Measurements from ENCODE around the gene UNG. TPM values are rescaled to one million over a fixed set of nuclear protein-coding genes. Genes with fewer than 3 reads are reported as not detected.

UNG gene
- total and polyA plus RNA-seq, 2 experiments from 2014 or later, result 90.5 to 209 TPM

DNA sequence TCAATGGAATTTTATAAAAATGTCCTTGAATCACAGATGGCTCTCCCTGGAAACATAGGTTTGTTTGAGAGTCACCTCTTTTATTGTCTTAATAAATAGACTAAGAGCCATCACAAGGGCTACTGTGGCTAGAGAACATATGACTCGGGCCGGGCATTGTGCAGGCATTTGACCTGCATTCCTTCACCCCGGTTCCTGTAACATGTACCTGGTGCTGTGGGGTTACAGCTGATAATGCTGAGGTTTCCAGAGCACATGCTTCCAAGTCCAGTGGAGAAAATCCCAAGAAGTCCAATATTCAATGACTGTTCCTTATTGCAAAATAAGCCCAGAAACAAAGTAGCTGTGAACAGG lies 18.0 kb downstream of the UNG start:
- Mint-ChIP-seq H3K27me3 (ENCODE audit: insufficient read depth, low read depth, poor library complexity) (peaks cover 3% of the 10 kb centered on the region), H3K27ac (no peak overlapping the region), H3K36me3 (ENCODE audit: low read depth) (peaks cover 5% of the 10 kb centered on the region; the same call in 2 of the 3 replicates), H3K4me3 (no peak overlapping the region), H3K4me1 (peaks cover 27% of the 10 kb centered on the region), H3K9me3 (no peaks in the 10 kb centered on the region)
- H3K4me1 ChIP-seq (ENCODE audit: insufficient read depth), result peaks cover 9% of the 10 kb centered on the region; the same call in 1 of the 2 replicates
- peaks cover 6% of the 10 kb centered on the region for H3F3A ChIP-seq (replicated peaks; ENCODE audit: low read depth)
- TF ChIP-seq, protein P1, sequence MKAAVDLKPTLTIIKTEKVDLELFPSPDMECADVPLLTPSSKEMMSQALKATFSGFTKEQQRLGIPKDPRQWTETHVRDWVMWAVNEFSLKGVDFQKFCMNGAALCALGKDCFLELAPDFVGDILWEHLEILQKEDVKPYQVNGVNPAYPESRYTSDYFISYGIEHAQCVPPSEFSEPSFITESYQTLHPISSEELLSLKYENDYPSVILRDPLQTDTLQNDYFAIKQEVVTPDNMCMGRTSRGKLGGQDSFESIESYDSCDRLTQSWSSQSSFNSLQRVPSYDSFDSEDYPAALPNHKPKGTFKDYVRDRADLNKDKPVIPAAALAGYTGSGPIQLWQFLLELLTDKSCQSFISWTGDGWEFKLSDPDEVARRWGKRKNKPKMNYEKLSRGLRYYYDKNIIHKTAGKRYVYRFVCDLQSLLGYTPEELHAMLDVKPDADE (IDR thresholded peaks at IDR 0.05), result no peak
- H3K36me3 ChIP-seq (ENCODE audit: insufficient read depth), result no peaks in the 10 kb centered on the region
- no peak overlapping the region for H3K4me2 ChIP-seq
- no peaks in the 10 kb centered on the region for H3K27me3 ChIP-seq (ENCODE audit: insufficient read depth)
- no peaks in the 10 kb centered on the region for H3K79me2 ChIP-seq (replicated peaks; ENCODE audit: insufficient read depth)
- no peaks in the 10 kb centered on the region for H4K20me1 ChIP-seq (replicated peaks; ENCODE audit: insufficient read depth)
- DNase-seq (ENCODE audit: low spot score), result no peak
- H3K27ac ChIP-seq (ENCODE audit: low read depth), result no peak overlapping the region
- ATAC-seq, result no peak
- H3K9me2 ChIP-seq (ENCODE audit: insufficient read depth), result no peaks in the 10 kb centered on the region
- H3K4me3 ChIP-seq, result no peak overlapping the region
- H2AFZ ChIP-seq, result 0 out of 2 replicates have a peak overlapping the region, but pooled peaks have one; percentile 52

DNA sequence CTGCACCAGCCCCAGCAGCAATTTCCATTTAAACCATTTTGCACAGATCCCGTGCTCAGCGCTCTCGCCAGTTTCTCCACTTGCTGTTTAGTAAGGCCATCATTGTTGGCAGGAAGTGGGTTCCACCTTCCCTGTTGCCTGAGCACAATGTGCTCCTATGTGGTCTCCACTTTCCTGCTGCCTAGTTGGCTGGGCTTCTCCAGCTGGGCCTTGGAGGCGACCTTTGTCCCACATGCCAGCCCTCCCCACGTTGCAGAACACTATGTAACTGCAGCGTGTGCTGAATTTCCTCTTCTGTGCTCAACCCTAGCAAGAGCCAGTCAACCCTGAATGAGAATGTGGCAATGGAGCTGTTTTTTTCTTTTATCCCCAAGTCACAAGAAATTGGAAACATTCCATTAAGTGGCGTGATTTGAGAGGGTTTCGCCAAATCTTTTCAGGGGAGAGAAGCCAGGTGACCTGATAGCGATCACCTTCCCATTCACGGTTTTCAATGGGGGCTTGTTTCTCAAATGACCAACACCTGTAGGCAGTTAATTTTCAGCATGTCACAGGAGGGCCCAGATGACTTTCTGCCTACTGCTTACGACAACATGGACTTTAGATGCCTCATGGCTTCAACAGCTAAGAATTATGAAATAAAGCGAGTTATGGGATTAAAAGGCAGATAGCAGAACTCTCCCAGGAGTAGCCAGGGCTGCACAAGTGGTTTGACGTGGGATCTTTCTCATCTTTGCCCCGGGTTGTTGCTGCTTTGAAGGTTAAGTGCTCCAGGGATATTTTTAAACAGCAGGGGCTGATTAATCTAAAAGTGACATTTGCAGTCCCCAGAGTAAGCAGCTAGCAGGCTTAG lies 18.6 kb downstream of the UNG start, which contains the start of gene ACACB:
Gene ACACB, plus strand, starts transcription at position 830 of the 853 bp plus-strand sequence. CDS start 22,819 bp downstream, outside the sequence.
- Histone ChIP-seq H3F3A (replicated peaks; ENCODE audit: low read depth) (0 out of 2 replicates have a peak, but pooled peaks cover 5% of the 10 kb centered on the region), H4K20me1 (replicated peaks; ENCODE audit: insufficient read depth) (no peaks in the 10 kb centered on the region), H3K4me1 (ENCODE audit: insufficient read depth) (peaks cover 5% of the 10 kb centered on the region; the same call in 1 of the 2 replicates), H3K27ac (ENCODE audit: low read depth) (no peak within 1 kb of the TSS), H2AFZ (peak within 1 kb of the TSS; percentile 52; the same call in 1 of the 2 replicates), H3K9me2 (ENCODE audit: insufficient read depth) (no peaks in the 10 kb centered on the region), H3K36me3 (ENCODE audit: insufficient read depth) (no peaks in the 10 kb centered on the region), H3K27me3 (ENCODE audit: insufficient read depth) (no peaks in the 10 kb centered on the region), H3K79me2 (replicated peaks; ENCODE audit: insufficient read depth) (no peaks in the 10 kb centered on the region), H3K4me2 (no peak within 1 kb of the TSS), H3K4me3 (no peak within 1 kb of the TSS)
- Mint-ChIP-seq H3K36me3 (ENCODE audit: low read depth) (no peaks in the 10 kb centered on the region), H3K4me3 (no peak within 1 kb of the TSS), H3K4me1 (peaks cover 22% of the 10 kb centered on the region), H3K27ac (peak within 1 kb of the TSS; percentile 13; the same call in 1 of the 2 replicates), H3K9me3 (no peaks in the 10 kb centered on the region), H3K27me3 (ENCODE audit: insufficient read depth, low read depth, poor library complexity) (peaks cover 3% of the 10 kb centered on the region)
- peak; percentile 5; the same call in 2 of the 3 replicates for ATAC-seq
- peak; percentile 22 for DNase-seq (ENCODE audit: low spot score)
- no peak for TF ChIP-seq POLR2AphosphoS5 (IDR thresholded peaks at IDR 0.05; ENCODE audit: low read depth)
- no peak for TF ChIP-seq STAT1 (IDR thresholded peaks at IDR 0.05; ENCODE audit: unreplicated experiment)
- TF ChIP-seq EZH2phosphoT487 (IDR thresholded peaks at IDR 0.05; ENCODE audit: unreplicated experiment), result no peak
- TF ChIP-seq, protein P2, sequence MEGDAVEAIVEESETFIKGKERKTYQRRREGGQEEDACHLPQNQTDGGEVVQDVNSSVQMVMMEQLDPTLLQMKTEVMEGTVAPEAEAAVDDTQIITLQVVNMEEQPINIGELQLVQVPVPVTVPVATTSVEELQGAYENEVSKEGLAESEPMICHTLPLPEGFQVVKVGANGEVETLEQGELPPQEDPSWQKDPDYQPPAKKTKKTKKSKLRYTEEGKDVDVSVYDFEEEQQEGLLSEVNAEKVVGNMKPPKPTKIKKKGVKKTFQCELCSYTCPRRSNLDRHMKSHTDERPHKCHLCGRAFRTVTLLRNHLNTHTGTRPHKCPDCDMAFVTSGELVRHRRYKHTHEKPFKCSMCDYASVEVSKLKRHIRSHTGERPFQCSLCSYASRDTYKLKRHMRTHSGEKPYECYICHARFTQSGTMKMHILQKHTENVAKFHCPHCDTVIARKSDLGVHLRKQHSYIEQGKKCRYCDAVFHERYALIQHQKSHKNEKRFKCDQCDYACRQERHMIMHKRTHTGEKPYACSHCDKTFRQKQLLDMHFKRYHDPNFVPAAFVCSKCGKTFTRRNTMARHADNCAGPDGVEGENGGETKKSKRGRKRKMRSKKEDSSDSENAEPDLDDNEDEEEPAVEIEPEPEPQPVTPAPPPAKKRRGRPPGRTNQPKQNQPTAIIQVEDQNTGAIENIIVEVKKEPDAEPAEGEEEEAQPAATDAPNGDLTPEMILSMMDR (conservative IDR thresholded peaks at IDR 0.05; ENCODE audit: low read depth in 2 of 2), result no peak
- no peak for TF ChIP-seq JUNB (IDR thresholded peaks at IDR 0.05; ENCODE audit: unreplicated experiment)
- TF ChIP-seq EZH2 (IDR thresholded peaks at IDR 0.05; ENCODE audit: low read depth, unreplicated experiment), result no peak
- TF ChIP-seq ZNF331 (CRISPR knock-in tag; IDR thresholded peaks at IDR 0.05; ENCODE audit: low read depth), result no peak
- TF ChIP-seq NANOG (IDR thresholded peaks at IDR 0.05; ENCODE audit: borderline replicate concordance), result no peak
- TF ChIP-seq, protein P1 (IDR thresholded peaks at IDR 0.05), result no peak
- TF ChIP-seq, protein P3, sequence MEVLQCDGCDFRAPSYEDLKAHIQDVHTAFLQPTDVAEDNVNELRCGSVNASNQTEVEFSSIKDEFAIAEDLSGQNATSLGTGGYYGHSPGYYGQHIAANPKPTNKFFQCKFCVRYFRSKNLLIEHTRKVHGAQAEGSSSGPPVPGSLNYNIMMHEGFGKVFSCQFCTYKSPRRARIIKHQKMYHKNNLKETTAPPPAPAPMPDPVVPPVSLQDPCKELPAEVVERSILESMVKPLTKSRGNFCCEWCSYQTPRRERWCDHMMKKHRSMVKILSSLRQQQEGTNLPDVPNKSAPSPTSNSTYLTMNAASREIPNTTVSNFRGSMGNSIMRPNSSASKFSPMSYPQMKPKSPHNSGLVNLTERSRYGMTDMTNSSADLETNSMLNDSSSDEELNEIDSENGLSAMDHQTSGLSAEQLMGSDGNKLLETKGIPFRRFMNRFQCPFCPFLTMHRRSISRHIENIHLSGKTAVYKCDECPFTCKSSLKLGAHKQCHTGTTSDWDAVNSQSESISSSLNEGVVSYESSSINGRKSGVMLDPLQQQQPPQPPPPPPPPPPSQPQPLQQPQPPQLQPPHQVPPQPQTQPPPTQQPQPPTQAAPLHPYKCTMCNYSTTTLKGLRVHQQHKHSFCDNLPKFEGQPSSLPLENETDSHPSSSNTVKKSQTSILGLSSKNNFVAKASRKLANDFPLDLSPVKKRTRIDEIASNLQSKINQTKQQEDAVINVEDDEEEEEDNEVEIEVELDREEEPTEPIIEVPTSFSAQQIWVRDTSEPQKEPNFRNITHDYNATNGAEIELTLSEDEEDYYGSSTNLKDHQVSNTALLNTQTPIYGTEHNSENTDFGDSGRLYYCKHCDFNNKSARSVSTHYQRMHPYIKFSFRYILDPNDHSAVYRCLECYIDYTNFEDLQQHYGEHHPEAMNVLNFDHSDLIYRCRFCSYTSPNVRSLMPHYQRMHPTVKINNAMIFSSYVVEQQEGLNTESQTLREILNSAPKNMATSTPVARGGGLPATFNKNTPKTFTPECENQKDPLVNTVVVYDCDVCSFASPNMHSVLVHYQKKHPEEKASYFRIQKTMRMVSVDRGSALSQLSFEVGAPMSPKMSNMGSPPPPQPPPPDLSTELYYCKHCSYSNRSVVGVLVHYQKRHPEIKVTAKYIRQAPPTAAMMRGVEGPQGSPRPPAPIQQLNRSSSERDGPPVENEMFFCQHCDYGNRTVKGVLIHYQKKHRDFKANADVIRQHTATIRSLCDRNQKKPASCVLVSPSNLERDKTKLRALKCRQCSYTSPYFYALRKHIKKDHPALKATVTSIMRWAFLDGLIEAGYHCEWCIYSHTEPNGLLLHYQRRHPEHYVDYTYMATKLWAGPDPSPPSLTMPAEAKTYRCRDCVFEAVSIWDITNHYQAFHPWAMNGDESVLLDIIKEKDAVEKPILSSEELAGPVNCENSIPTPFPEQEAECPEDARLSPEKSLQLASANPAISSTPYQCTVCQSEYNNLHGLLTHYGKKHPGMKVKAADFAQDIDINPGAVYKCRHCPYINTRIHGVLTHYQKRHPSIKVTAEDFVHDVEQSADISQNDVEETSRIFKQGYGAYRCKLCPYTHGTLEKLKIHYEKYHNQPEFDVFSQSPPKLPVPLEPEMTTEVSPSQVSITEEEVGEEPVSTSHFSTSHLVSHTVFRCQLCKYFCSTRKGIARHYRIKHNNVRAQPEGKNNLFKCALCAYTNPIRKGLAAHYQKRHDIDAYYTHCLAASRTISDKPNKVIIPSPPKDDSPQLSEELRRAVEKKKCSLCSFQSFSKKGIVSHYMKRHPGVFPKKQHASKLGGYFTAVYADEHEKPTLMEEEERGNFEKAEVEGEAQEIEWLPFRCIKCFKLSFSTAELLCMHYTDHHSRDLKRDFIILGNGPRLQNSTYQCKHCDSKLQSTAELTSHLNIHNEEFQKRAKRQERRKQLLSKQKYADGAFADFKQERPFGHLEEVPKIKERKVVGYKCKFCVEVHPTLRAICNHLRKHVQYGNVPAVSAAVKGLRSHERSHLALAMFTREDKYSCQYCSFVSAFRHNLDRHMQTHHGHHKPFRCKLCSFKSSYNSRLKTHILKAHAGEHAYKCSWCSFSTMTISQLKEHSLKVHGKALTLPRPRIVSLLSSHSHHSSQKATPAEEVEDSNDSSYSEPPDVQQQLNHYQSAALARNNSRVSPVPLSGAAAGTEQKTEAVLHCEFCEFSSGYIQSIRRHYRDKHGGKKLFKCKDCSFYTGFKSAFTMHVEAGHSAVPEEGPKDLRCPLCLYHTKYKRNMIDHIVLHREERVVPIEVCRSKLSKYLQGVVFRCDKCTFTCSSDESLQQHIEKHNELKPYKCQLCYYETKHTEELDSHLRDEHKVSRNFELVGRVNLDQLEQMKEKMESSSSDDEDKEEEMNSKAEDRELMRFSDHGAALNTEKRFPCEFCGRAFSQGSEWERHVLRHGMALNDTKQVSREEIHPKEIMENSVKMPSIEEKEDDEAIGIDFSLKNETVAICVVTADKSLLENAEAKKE (CRISPR knock-in tag; IDR thresholded peaks at IDR 0.05), result no peak
